Naive thymus-derived CD4-positive, alpha-beta T cell (primary cell): ENCODE measurements around the gene TMCC2. TPM values are rescaled to one million over a fixed set of nuclear protein-coding genes. Genes with fewer than 3 reads are reported as not detected.

Experiments used
- ATAC-seq: fragments of 150-1000 bp; cut with Tn5 transposase; 2 replicates; pipeline ENCODE4 v1.10.0; 2021; ENCODE audit warnings: mild to moderate bottlenecking, moderate library complexity
- CTCF ChIA-PET: fragments of 350-600 bp; sonication (Branson Sonifier 250); formaldehyde crosslinking; loops from one replicate; lab custom pipeline; 2021; ENCODE audit warnings: antibody characterized with exemption; lab: Charles Lee
- POLR2A ChIA-PET: fragments of 350-600 bp; sonication (Branson Sonifier 250); formaldehyde crosslinking; loops from one replicate; lab custom pipeline; 2021; ENCODE audit warnings: antibody characterized with exemption, inconsistent platforms; lab: Charles Lee
- DNase-seq, 9 donors: peaks; one replicate each; pipeline versions ENCODE4 v3.0.0 to v3.0.0-alpha.2; 2020 to 2022; ENCODE audit warnings: mixed read lengths in 1 of 9
- H3K27ac ChIP-seq: one replicate; pipeline ENCODE4 v1.7.0; 2013; ENCODE audit warnings: mild to moderate bottlenecking, low read depth, low read length, moderate library complexity
- H3K27me3 ChIP-seq, 2 donors: one replicate each; pipeline ENCODE4 v1.7.0; 2013; ENCODE audit warnings: low read length in 2 of 2, mild to moderate bottlenecking in 2 of 2, moderate library complexity in 2 of 2; ENCODE audit not compliant: control insufficient read depth in 2 of 2, insufficient read depth in 2 of 2
- H3K36me3 ChIP-seq, 3 experiments: 1 replicate in 2 of 3; 2 replicates in 1 of 3; pipeline ENCODE4 v1.7.0; 2013; ENCODE audit warnings: low read length in 3 of 3, mild to moderate bottlenecking in 3 of 3, moderate library complexity in 1 of 3; ENCODE audit not compliant: insufficient read depth in 3 of 3, control insufficient read depth in 2 of 3
- H3K4me1 ChIP-seq, 2 donors: one replicate each; pipeline ENCODE4 v1.7.0; 2013; ENCODE audit warnings: low read length in 2 of 2, mild to moderate bottlenecking in 2 of 2, moderate library complexity in 1 of 2; ENCODE audit not compliant: control insufficient read depth in 2 of 2, insufficient read depth in 2 of 2
- H3K4me3 ChIP-seq: 2 replicates; pipeline ENCODE4 v1.7.0; 2013; ENCODE audit warnings: mild to moderate bottlenecking, low read length
- H3K9me3 ChIP-seq, 3 experiments: 1 replicate in 2 of 3; 2 replicates in 1 of 3; pipeline ENCODE4 v1.7.0; 2013; ENCODE audit warnings: low read length in 3 of 3; ENCODE audit not compliant: control insufficient read depth in 2 of 3
- H3K27ac Mint-ChIP-seq, 9 donors: one replicate each; pipeline ENCODE4 v1.8.0; 2020 to 2022; ENCODE audit warnings: mixed read lengths in 9 of 9, mild to moderate bottlenecking in 8 of 9, moderate library complexity in 5 of 9, inconsistent platforms in 2 of 9
- H3K27me3 Mint-ChIP-seq, 5 donors: one replicate each; pipeline ENCODE4 v1.8.0; 2021 to 2022; ENCODE audit warnings: mixed read lengths in 5 of 5, mild to moderate bottlenecking in 1 of 5
- H3K36me3 Mint-ChIP-seq, 5 donors: one replicate each; pipeline ENCODE4 v1.8.0; 2020 to 2022; ENCODE audit warnings: mixed read lengths in 5 of 5, mild to moderate bottlenecking in 3 of 5, inconsistent platforms in 1 of 5
- H3K4me1 Mint-ChIP-seq, 7 donors: one replicate each; pipeline ENCODE4 v1.8.0; 2020 to 2022; ENCODE audit warnings: mixed read lengths in 7 of 7, mild to moderate bottlenecking in 3 of 7, inconsistent platforms in 1 of 7
- H3K4me3 Mint-ChIP-seq, 10 donors: one replicate each; pipeline ENCODE4 v1.8.0; 2020 to 2022; ENCODE audit warnings: mild to moderate bottlenecking in 10 of 10, mixed read lengths in 10 of 10, moderate library complexity in 6 of 10, inconsistent platforms in 2 of 10
- H3K9me3 Mint-ChIP-seq, 11 donors: one replicate each; pipeline ENCODE4 v1.8.0; 2020 to 2022; ENCODE audit warnings: mixed read lengths in 11 of 11, mild to moderate bottlenecking in 4 of 11, inconsistent platforms in 1 of 11, moderate library complexity in 1 of 11
- intact Hi-C, 2 donors: fragments of 100-400 bp; cut with micrococcal nuclease; formaldehyde crosslinking; loops; one replicate each; pipeline ENCODE4 v1.15.1; 2023
- polyA plus RNA-seq, 2 donors: library from polyadenylated mRNA; unstranded; fragments of 300-500 nt; fragmentation: Illumina TruSeq; gene quantifications; one replicate each; pipeline ENCODE4 v1.2.3, GENCODE V29; 2021
- total RNA-seq, 6 experiments: library from RNA in 5 of 6; stranded (reverse) in 5 of 6; gene quantifications; 1 replicate in 5 of 6; 2 replicates in 1 of 6; pipeline ENCODE4 v1.2.3 and lab custom pipeline; 2021 to 2026

The TMCC2 gene
- total and polyA plus RNA-seq, 7 experiments from 2014 or later: 0.30 to 3.6 (median 1.3) TPM

- H3K27ac Mint-ChIP-seq: no peak overlapping the region
- peaks cover 40 to 72% (median 68%) of the 10 kb centered on the region in 7 donors for H3K4me1 Mint-ChIP-seq
- H3K27ac ChIP-seq: no peak overlapping the region
- no peak for ATAC-seq
- H3K9me3 Mint-ChIP-seq: peaks cover 0 to 5% (median 0%) of the 10 kb centered on the region in 11 donors
- DNase-seq: no peak
- intact Hi-C loops: no loop called here
- no peak overlapping the region for H3K4me3 Mint-ChIP-seq
- H3K4me3 ChIP-seq: no peak overlapping the region
- peaks cover 0 to 3% of the 10 kb centered on the region in 2 donors for H3K4me1 ChIP-seq
- ChIA-PET CTCF (interaction anchor here (0.6 kb wide), 1 partner anchor 1813 kb away, joined by 4 read pairs; no protein-coding TSS in a partner anchor), POLR2A (no interaction called here)
- H3K9me3 ChIP-seq: no peaks in the 10 kb centered on the region
- no peaks in the 10 kb centered on the region for H3K27me3 ChIP-seq
- H3K36me3 Mint-ChIP-seq: peaks cover 7 to 28% (median 16%) of the 10 kb centered on the region in 5 donors
- peaks cover 0 to 12% (median 0%) of the 10 kb centered on the region in 3 experiments for H3K36me3 ChIP-seq
- no peaks in the 10 kb centered on the region for H3K27me3 Mint-ChIP-seq
Measured at GRCh38 chr1:205191622-205192021, 36.1 kb upstream of the TMCC2 start.

DNA sequence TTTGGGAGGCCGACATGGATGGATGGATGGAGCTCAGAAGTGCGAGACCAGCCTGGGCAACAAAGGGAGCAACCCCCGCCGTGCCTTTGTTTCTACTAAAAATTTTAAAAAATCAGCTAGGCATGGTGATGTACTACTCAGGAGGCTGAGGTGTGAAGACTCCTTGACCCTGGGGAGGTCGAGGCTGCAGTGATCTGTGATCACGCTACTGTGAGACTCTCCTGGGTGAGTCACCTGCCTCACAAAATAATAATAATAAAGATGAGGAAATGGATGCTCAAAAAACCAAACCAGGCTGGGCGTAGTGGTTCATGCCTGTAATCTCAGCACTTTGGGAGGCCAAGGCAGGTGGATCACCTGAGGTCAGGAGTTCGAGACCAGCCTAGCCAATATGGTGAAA, 35.5 kb upstream of the TMCC2 start:
- Histone ChIP-seq H3K9me3 (no peaks in the 10 kb centered on the region), H3K27me3 (no peaks in the 10 kb centered on the region), H3K27ac (no peak overlapping the region), H3K36me3 (peaks cover 0 to 5% (median 0%) of the 10 kb centered on the region in 3 experiments), H3K4me1 (peaks cover 0 to 3% of the 10 kb centered on the region in 2 donors), H3K4me3 (no peak overlapping the region)
- ChIA-PET CTCF (interaction anchor here (0.6 kb wide), 1 partner anchor 1812 kb away, joined by 4 read pairs; no protein-coding TSS in a partner anchor), POLR2A (no interaction called here)
- peaks cover 38 to 72% (median 68%) of the 10 kb centered on the region in 7 donors for H3K4me1 Mint-ChIP-seq
- no peaks in the 10 kb centered on the region for H3K27me3 Mint-ChIP-seq
- H3K4me3 Mint-ChIP-seq: peak overlapping the region in 1 of 10 donors; percentile 18
- DNase-seq: no peak
- intact Hi-C loops: no loop called here
- H3K36me3 Mint-ChIP-seq: peaks cover 7 to 28% (median 15%) of the 10 kb centered on the region in 5 donors
- peaks cover 0 to 5% (median 0%) of the 10 kb centered on the region in 11 donors for H3K9me3 Mint-ChIP-seq
- ATAC-seq: no peak
- H3K27ac Mint-ChIP-seq: no peak overlapping the region

DNA sequence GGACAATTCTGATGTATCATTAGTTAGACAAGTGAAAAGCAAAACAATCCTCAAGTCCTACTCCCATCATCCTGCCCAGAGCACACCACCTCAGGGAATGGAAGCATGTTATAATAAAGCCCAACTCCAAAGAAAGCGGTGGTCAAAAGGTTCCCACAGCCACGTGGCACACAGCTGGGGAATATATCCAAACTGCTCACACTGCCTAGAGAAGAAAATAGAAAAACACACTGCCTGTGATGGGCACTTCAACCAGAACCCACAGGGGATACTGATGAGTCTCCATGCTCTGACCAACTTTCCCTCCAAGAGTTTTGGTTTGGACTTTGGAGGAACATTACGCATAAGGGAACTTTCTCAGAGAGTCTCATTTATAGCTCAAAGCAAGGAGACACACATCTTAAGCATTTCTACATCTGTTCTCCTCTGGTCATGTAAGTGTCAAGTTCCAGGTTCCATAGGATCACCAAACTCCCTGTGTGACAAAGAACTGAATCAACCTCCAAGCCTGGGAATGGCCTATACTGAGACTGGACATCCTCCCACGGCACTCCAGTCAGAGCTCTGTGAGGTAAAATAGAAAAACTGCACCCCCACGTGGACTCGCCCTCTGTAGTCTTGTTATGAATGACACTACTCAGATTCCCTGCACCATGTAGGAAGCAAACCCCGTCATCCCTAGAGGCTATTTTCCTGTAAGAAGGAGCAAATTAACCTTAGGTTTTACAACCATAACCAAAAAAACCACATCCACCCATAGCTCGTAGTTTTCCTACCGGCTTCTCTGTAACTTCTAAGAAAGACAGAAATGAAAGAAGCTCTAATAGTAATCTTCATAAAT, 28.4 kb upstream of the TMCC2 start:
- peaks cover 8 to 16% of the 10 kb centered on the region in 2 donors for H3K4me1 ChIP-seq
- no peak overlapping the region for H3K27ac ChIP-seq
- H3K9me3 ChIP-seq: no peaks in the 10 kb centered on the region
- Mint-ChIP-seq H3K4me3 (peak overlapping the region; percentile 38 to 72 (median 59)), H3K27ac (peak overlapping the region in 8 of 9 donors; percentile 6 to 84 (median 39)), H3K36me3 (peaks cover 0 to 28% (median 17%) of the 10 kb centered on the region in 5 donors), H3K4me1 (peaks cover 37 to 67% (median 56%) of the 10 kb centered on the region in 7 donors), H3K9me3 (peaks cover 0 to 4% (median 0%) of the 10 kb centered on the region in 11 donors), H3K27me3 (no peaks in the 10 kb centered on the region)
- DNase-seq (peak in 4 of 9 donors; percentile 12 to 53 (median 16)), ATAC-seq (peak; percentile 48)
- no peaks in the 10 kb centered on the region for H3K36me3 ChIP-seq
- ChIA-PET CTCF (interaction anchor here (0.6 to 1.4 kb wide), 4 partner anchors 31 to 126 kb away, joined by 3 to 4 read pairs (median 3); no protein-coding TSS in a partner anchor), POLR2A (no interaction called here)
- H3K4me3 ChIP-seq: no peak overlapping the region
- no peaks in the 10 kb centered on the region for H3K27me3 ChIP-seq
- intact Hi-C loops: loop anchor here in 1 of 2 donors (1.0 kb wide), 1 partner anchor 12 kb away; the partner anchor contains the start of gene DSTYK

- peaks cover 0 to 4% (median 0%) of the 10 kb centered on the region in 11 donors for H3K9me3 Mint-ChIP-seq
- intact Hi-C loops: loop anchor here in 1 of 2 donors (1.0 kb wide), 1 partner anchor 11 kb away; the partner anchor contains the start of gene DSTYK
- no peak for DNase-seq
- Histone ChIP-seq H3K27ac (no peak overlapping the region), H3K9me3 (no peaks in the 10 kb centered on the region), H3K27me3 (no peaks in the 10 kb centered on the region), H3K4me3 (no peak overlapping the region), H3K36me3 (no peaks in the 10 kb centered on the region), H3K4me1 (peaks cover 8 to 16% of the 10 kb centered on the region in 2 donors)
- ChIA-PET POLR2A (no interaction called here), CTCF (interaction anchor here (0.6 to 1.4 kb wide), 3 partner anchors 30 to 126 kb away, joined by 3 to 4 read pairs (median 3); no protein-coding TSS in a partner anchor)
- peaks cover 40 to 73% (median 62%) of the 10 kb centered on the region in 7 donors for H3K4me1 Mint-ChIP-seq
- H3K27me3 Mint-ChIP-seq: no peaks in the 10 kb centered on the region
- H3K36me3 Mint-ChIP-seq: peaks cover 0 to 28% (median 17%) of the 10 kb centered on the region in 5 donors
- H3K4me3 Mint-ChIP-seq: peak overlapping the region; percentile 38 to 72 (median 59)
- no peak for ATAC-seq
- H3K27ac Mint-ChIP-seq: peak overlapping the region in 7 of 9 donors; percentile 3 to 84 (median 26)
Measured at GRCh38 chr1:205199931-205200299, 27.8 kb upstream of the TMCC2 start.

DNA sequence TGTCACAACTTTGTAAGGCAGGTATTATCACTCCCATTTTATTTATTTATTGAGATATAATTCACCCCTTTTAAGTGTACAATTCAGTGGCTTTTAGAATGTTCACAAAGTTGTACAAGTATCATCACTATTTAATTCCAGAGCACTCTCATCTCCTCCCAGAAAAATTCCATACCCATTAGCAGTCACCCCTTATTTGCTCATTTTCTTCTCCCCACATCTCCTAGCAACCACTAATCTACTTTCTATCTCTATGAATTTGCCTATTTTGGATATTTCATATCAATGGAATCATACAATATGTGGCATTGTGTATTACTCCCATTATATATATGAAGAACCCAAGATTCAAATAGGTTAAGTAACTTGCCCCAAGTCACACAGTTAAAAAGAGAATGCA, 23.2 kb upstream of the TMCC2 start:
- no peaks in the 10 kb centered on the region for H3K36me3 ChIP-seq
- Mint-ChIP-seq H3K27me3 (no peaks in the 10 kb centered on the region), H3K4me1 (peaks cover 40 to 74% (median 61%) of the 10 kb centered on the region in 7 donors), H3K27ac (peak overlapping the region in 3 of 9 donors; percentile 1 to 32 (median 7)), H3K36me3 (peaks cover 0 to 6% (median 0%) of the 10 kb centered on the region in 5 donors), H3K9me3 (no peaks in the 10 kb centered on the region), H3K4me3 (peak overlapping the region in 3 of 10 donors; percentile 2 to 38 (median 12))
- intact Hi-C loops: no loop called here
- H3K27ac ChIP-seq: no peak overlapping the region
- H3K4me1 ChIP-seq: peaks cover 6 to 12% of the 10 kb centered on the region in 2 donors
- ChIA-PET POLR2A (interaction anchor here (1.1 kb wide), 1 partner anchor 24 kb away, joined by 3 read pairs; the partner anchor contains the start of gene TMCC2), CTCF (no interaction called here)
- DNase-seq: no peak
- H3K27me3 ChIP-seq: no peaks in the 10 kb centered on the region
- H3K4me3 ChIP-seq: no peak overlapping the region
- no peak for ATAC-seq
- H3K9me3 ChIP-seq: no peaks in the 10 kb centered on the region

DNA sequence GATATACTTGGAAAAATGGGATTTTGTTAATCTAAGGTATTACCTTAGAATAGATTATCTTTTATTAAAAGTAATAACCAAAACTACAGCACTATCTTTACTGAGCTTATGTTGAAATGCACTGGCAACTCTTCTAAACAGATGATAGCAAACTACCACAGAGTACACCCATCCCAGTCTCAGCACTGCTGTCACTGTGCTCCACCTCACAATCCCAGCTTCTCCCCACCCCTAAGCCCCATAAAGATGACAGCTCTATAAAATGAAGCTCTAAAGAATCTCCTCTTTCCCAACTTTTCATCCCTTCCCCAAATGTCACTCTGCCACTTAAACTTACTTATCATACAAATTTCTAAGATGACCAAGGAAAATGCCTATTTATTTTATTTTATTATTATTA, 22.7 kb upstream of the TMCC2 start:
- Mint-ChIP-seq H3K4me3 (peak overlapping the region in 1 of 10 donors; percentile 55), H3K36me3 (peaks cover 0 to 3% (median 0%) of the 10 kb centered on the region in 5 donors), H3K4me1 (peaks cover 37 to 74% (median 61%) of the 10 kb centered on the region in 7 donors), H3K9me3 (no peaks in the 10 kb centered on the region), H3K27ac (peak overlapping the region in 1 of 9 donors; percentile 73), H3K27me3 (no peaks in the 10 kb centered on the region)
- Histone ChIP-seq H3K9me3 (no peaks in the 10 kb centered on the region), H3K4me3 (no peak overlapping the region), H3K4me1 (peaks cover 2 to 7% of the 10 kb centered on the region in 2 donors), H3K36me3 (no peaks in the 10 kb centered on the region), H3K27ac (no peak overlapping the region), H3K27me3 (no peaks in the 10 kb centered on the region)
- DNase-seq (no peak), ATAC-seq (no peak)
- intact Hi-C loops: no loop called here
- CTCF ChIA-PET: no interaction called here
- POLR2A ChIA-PET: interaction anchor here (1.1 kb wide), 1 partner anchor 23 kb away, joined by 3 read pairs; the partner anchor contains the start of gene TMCC2
